ENCODE data around the gene RAET1L.

RAET1L gene

GRCh38 chr6:150057501-150057951, 32.2 kb upstream of the RAET1L start:
- TF ChIP-seq CTCF (IDR thresholded peaks at IDR 0.05; ENCODE audit: low read depth, low read length, missing control alignments): no peak
- no peak overlapping the region for H3K4me3 ChIP-seq (ENCODE audit: low read depth, low read length)
- DNase-seq (ENCODE audit: low read depth): no peak

GRCh38 chr6:150056916-150057315, 31.6 kb upstream of the RAET1L start:
- H3K4me3 ChIP-seq (ENCODE audit: low read depth, low read length): no peak overlapping the region
- TF ChIP-seq CTCF (IDR thresholded peaks at IDR 0.05; ENCODE audit: low read depth, low read length, missing control alignments): no peak
- no peak for DNase-seq (ENCODE audit: low read depth)

- DNase-seq (ENCODE audit: low read depth): no peak
- no peak for TF ChIP-seq CTCF (IDR thresholded peaks at IDR 0.05; ENCODE audit: low read depth, low read length, missing control alignments)
- no peak overlapping the region for H3K4me3 ChIP-seq (ENCODE audit: low read depth, low read length)
Observed at GRCh38 chr6:150056156-150056555, 30.8 kb upstream of the RAET1L start.

- no peak for TF ChIP-seq CTCF (IDR thresholded peaks at IDR 0.05; ENCODE audit: low read depth, low read length, missing control alignments)
- H3K4me3 ChIP-seq (ENCODE audit: low read depth, low read length): no peak overlapping the region
- no peak for DNase-seq (ENCODE audit: low read depth)
Observed at GRCh38 chr6:150055131-150055530, 29.8 kb upstream of the RAET1L start.

GRCh38 chr6:150053450-150053849, 28.1 kb upstream of the RAET1L start:
- no peak overlapping the region for H3K4me3 ChIP-seq (ENCODE audit: low read depth, low read length)
- no peak for TF ChIP-seq CTCF (IDR thresholded peaks at IDR 0.05; ENCODE audit: low read depth, low read length, missing control alignments)
- no peak for DNase-seq (ENCODE audit: low read depth)

GRCh38 chr6:150050846-150051245, 25.5 kb upstream of the RAET1L start:
- TF ChIP-seq CTCF (IDR thresholded peaks at IDR 0.05; ENCODE audit: low read depth, low read length, missing control alignments): no peak
- DNase-seq (ENCODE audit: low read depth): no peak
- no peak overlapping the region for H3K4me3 ChIP-seq (ENCODE audit: low read depth, low read length)

GRCh38 chr6:150048099-150048498, 22.8 kb upstream of the RAET1L start:
- no peak for DNase-seq (ENCODE audit: low read depth)
- no peak overlapping the region for H3K4me3 ChIP-seq (ENCODE audit: low read depth, low read length)
- TF ChIP-seq CTCF (IDR thresholded peaks at IDR 0.05; ENCODE audit: low read depth, low read length, missing control alignments): no peak

Measured in GM12864 (cell line).